A549 (cell line): ENCODE measurements around the gene VIPR2.

Experiments
- CBX2 ChIP-seq: fragments of 200-600 bp; sonication (generic); IDR thresholded peaks from 2 replicates; pipeline ENCODE4 v1.6.1; 2016; ENCODE audit warnings: low read depth, mild to moderate bottlenecking, borderline replicate concordance
- ESRRA ChIP-seq: fragments of 150-350 bp; IDR thresholded peaks from 2 replicates; pipeline ENCODE4 v1.6.1; 2014; ENCODE audit warnings: mild to moderate bottlenecking, low read length, borderline replicate concordance
- JUN ChIP-seq, 2 experiments: fragments of >200 bp; sonication (Bioruptor Twin); formaldehyde crosslinking; IDR thresholded peaks; 2 replicates in 1 of 2; 3 replicates in 1 of 2; pipeline ENCODE4 v1.6.1; 2016 to 2017
- MAZ ChIP-seq: fragments of 150-350 bp; IDR thresholded peaks from 2 replicates; pipeline ENCODE4 v1.6.1; 2014; ENCODE audit warnings: antibody characterized with exemption, low read depth, low read length, borderline replicate concordance
- POLR2A ChIP-seq: IDR thresholded peaks from 2 replicates; pipeline ENCODE4 v1.6.1; 2012; ENCODE audit warnings: mild to moderate bottlenecking, low read length
- POLR2AphosphoS2 ChIP-seq: conservative IDR thresholded peaks from 2 replicates; pipeline ENCODE4 v1.6.1; 2012; ENCODE audit warnings: low read length, improper control_type of control experiment, inconsistent platforms
- RAD21 ChIP-seq, 2 experiments: fragments of >200 bp in 1 of 2; sonication (Bioruptor Twin) in 1 of 2; formaldehyde crosslinking in 1 of 2; IDR thresholded peaks in 1 of 2; conservative IDR thresholded peaks in 1 of 2; 2 replicates in 1 of 2; 3 replicates in 1 of 2; pipeline ENCODE4 v1.6.1; 2012 to 2018; ENCODE audit warnings: inconsistent platforms in 1 of 2
- RFX5 ChIP-seq: fragments of 450-650 bp; IDR thresholded peaks from 2 replicates; pipeline ENCODE4 v1.7.1; 2014; ENCODE audit warnings: antibody characterized with exemption, mild to moderate bottlenecking, moderate library complexity
- TF ChIP-seq, protein P1 (sequence below): fragments of >200 bp; sonication (Bioruptor Twin); formaldehyde crosslinking; IDR thresholded peaks from 3 replicates; pipeline ENCODE4 v1.5.1; 2016
- TF ChIP-seq, protein P2 (sequence below): fragments of >200 bp; sonication (Bioruptor Twin); formaldehyde crosslinking; IDR thresholded peaks from 3 replicates; pipeline ENCODE4 v1.6.1; 2016
- TF ChIP-seq, protein P3 (sequence below): IDR thresholded peaks from 2 replicates; pipeline ENCODE4 v1.6.1; 2012
- TF ChIP-seq, protein P4 (sequence below): fragments of 200-600 bp; sonication (generic); IDR thresholded peaks from 2 replicates; pipeline ENCODE4 v1.6.1; 2016; ENCODE audit warnings: antibody characterized with exemption, mild to moderate bottlenecking, moderate library complexity
- TF ChIP-seq, protein P5 (sequence below): fragments of 450-650 bp; IDR thresholded peaks from 2 replicates; pipeline ENCODE4 v1.6.1; 2014; ENCODE audit warnings: antibody characterized with exemption
- TF ChIP-seq, protein P6 (sequence below): fragments of 250-450 bp; sonication (Bioruptor Pico); IDR thresholded peaks from 2 replicates; pipeline ENCODE4 v1.5.0; 2020; ENCODE audit warnings: low read depth, mild to moderate bottlenecking, moderate library complexity

DNA sequence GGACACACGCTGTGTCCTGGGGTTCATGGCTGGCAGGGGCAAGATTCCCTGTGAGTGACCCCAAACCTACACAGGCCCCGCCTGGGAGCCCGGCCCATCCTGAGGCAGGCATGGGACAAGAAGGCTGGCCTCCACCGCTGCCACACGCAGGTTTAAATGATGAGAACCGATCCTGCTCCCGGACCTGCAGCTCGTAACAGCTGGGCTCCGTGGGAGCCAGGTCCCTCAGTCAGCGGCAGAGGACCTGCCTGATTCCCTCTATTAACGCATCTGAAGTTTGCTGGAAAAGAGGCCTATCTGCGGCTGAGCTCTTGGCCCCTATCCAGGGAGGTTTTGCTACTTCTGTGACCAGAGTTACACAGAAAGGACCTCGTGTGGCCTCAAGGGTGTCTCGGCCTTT is 112.3 kb downstream of the VIPR2 start:
- TF ChIP-seq, protein P1, sequence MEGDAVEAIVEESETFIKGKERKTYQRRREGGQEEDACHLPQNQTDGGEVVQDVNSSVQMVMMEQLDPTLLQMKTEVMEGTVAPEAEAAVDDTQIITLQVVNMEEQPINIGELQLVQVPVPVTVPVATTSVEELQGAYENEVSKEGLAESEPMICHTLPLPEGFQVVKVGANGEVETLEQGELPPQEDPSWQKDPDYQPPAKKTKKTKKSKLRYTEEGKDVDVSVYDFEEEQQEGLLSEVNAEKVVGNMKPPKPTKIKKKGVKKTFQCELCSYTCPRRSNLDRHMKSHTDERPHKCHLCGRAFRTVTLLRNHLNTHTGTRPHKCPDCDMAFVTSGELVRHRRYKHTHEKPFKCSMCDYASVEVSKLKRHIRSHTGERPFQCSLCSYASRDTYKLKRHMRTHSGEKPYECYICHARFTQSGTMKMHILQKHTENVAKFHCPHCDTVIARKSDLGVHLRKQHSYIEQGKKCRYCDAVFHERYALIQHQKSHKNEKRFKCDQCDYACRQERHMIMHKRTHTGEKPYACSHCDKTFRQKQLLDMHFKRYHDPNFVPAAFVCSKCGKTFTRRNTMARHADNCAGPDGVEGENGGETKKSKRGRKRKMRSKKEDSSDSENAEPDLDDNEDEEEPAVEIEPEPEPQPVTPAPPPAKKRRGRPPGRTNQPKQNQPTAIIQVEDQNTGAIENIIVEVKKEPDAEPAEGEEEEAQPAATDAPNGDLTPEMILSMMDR: no peak
- no peak for TF ChIP-seq POLR2A
- TF ChIP-seq CBX2: no peak
- TF ChIP-seq POLR2AphosphoS2: no peak
- TF ChIP-seq RFX5: no peak
- TF ChIP-seq, protein P2, sequence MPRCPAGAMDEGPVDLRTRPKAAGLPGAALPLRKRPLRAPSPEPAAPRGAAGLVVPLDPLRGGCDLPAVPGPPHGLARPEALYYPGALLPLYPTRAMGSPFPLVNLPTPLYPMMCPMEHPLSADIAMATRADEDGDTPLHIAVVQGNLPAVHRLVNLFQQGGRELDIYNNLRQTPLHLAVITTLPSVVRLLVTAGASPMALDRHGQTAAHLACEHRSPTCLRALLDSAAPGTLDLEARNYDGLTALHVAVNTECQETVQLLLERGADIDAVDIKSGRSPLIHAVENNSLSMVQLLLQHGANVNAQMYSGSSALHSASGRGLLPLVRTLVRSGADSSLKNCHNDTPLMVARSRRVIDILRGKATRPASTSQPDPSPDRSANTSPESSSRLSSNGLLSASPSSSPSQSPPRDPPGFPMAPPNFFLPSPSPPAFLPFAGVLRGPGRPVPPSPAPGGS: no peak
- TF ChIP-seq, protein P3, sequence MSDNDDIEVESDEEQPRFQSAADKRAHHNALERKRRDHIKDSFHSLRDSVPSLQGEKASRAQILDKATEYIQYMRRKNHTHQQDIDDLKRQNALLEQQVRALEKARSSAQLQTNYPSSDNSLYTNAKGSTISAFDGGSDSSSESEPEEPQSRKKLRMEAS: no peak
- TF ChIP-seq, protein P4, sequence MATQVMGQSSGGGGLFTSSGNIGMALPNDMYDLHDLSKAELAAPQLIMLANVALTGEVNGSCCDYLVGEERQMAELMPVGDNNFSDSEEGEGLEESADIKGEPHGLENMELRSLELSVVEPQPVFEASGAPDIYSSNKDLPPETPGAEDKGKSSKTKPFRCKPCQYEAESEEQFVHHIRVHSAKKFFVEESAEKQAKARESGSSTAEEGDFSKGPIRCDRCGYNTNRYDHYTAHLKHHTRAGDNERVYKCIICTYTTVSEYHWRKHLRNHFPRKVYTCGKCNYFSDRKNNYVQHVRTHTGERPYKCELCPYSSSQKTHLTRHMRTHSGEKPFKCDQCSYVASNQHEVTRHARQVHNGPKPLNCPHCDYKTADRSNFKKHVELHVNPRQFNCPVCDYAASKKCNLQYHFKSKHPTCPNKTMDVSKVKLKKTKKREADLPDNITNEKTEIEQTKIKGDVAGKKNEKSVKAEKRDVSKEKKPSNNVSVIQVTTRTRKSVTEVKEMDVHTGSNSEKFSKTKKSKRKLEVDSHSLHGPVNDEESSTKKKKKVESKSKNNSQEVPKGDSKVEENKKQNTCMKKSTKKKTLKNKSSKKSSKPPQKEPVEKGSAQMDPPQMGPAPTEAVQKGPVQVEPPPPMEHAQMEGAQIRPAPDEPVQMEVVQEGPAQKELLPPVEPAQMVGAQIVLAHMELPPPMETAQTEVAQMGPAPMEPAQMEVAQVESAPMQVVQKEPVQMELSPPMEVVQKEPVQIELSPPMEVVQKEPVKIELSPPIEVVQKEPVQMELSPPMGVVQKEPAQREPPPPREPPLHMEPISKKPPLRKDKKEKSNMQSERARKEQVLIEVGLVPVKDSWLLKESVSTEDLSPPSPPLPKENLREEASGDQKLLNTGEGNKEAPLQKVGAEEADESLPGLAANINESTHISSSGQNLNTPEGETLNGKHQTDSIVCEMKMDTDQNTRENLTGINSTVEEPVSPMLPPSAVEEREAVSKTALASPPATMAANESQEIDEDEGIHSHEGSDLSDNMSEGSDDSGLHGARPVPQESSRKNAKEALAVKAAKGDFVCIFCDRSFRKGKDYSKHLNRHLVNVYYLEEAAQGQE: no peak
- no peak for TF ChIP-seq JUN (IDR thresholded peaks at IDR 0.05)
- no peak for TF ChIP-seq ESRRA
- no peak for TF ChIP-seq RAD21 (conservative IDR thresholded peaks at IDR 0.05 in 1 of 2, IDR thresholded peaks at IDR 0.05 in 1 of 2)
- TF ChIP-seq, protein P5, sequence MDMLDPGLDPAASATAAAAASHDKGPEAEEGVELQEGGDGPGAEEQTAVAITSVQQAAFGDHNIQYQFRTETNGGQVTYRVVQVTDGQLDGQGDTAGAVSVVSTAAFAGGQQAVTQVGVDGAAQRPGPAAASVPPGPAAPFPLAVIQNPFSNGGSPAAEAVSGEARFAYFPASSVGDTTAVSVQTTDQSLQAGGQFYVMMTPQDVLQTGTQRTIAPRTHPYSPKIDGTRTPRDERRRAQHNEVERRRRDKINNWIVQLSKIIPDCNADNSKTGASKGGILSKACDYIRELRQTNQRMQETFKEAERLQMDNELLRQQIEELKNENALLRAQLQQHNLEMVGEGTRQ: no peak
- TF ChIP-seq, protein P6, sequence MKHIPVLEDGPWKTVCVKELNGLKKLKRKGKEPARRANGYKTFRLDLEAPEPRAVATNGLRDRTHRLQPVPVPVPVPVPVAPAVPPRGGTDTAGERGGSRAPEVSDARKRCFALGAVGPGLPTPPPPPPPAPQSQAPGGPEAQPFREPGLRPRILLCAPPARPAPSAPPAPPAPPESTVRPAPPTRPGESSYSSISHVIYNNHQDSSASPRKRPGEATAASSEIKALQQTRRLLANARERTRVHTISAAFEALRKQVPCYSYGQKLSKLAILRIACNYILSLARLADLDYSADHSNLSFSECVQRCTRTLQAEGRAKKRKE (CRISPR knock-in tag): no peak
- no peak for TF ChIP-seq MAZ
